NCI-H524 treated with DMSO at 0.1 percent for 48 hours (cell line): Measurements from ENCODE around the gene TRIM69.
"Not testable (repeated sequence)": the region's sequence is repeated elsewhere in the genome, so short reads cannot be mapped to it uniquely, and the experiment has no call there.

ENCODE experiments used
- DNase-seq: peaks from one replicate; lab custom pipeline; 2025; lab: John Stamatoyannopoulos, UW

The TRIM69 gene, protein sequence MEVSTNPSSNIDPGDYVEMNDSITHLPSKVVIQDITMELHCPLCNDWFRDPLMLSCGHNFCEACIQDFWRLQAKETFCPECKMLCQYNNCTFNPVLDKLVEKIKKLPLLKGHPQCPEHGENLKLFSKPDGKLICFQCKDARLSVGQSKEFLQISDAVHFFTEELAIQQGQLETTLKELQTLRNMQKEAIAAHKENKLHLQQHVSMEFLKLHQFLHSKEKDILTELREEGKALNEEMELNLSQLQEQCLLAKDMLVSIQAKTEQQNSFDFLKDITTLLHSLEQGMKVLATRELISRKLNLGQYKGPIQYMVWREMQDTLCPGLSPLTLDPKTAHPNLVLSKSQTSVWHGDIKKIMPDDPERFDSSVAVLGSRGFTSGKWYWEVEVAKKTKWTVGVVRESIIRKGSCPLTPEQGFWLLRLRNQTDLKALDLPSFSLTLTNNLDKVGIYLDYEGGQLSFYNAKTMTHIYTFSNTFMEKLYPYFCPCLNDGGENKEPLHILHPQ

DNA sequence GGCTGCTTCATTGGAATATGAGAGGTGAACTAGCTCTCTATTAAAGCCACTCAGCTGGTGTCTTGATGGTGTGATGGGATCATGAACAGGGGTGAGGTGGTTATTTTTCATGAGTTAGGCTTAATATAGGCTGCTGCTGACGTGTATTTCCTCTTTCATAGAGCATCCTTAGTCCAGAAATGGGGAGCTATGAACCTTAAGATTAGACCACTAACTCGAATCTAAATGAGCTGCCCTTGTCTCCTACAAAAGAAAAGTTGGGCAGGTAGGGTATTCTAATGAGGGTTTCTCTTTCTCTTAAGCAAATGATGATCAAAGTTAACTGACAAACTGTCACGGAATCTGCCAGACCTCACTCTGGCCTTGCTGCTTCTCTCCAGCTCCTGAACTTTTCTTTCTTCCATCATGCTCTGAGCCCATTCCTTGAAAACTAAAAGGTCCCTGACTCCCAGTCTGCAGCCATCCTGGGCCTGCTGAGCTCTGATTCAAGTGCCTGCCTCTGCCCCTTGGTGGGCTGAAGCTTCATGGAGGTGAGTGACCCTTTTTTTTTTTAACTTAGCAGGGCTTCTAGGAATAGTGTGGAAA is at the start of gene TRIM69:
Gene TRIM69 (plus strand): TSS at position 348 of the 585 bp plus-strand sequence. CDS start 177 bp downstream, at position 525.
- no peak for DNase-seq

GRCh38 chr15:44689318-44689717 is 47.0 kb upstream of the TRIM69 start:
- not testable (repeated sequence) for DNase-seq

GRCh38 chr15:44690245-44690644 is 46.1 kb upstream of the TRIM69 start:
- not testable (repeated sequence) for DNase-seq

DNA sequence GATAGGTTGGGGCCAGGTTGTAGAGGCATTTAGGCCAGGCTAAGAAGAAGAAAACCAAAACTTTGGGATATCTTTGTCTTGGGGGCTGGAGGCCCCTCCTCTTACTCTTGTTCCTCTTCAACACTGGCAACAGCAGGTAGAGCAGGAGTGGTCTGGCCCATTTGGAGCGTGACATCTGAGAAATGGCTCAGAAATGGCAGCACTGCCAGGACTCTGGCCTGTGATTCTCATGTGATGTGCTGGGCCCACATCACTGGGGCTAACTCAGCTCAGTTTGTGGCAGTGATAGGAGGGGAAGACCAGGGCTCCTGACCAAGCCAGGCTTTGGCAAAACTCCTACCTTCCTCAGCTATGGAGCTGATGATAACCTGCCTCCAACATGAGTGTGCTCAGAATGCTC is 43.7 kb upstream of the TRIM69 start:
- DNase-seq: no peak

DNA sequence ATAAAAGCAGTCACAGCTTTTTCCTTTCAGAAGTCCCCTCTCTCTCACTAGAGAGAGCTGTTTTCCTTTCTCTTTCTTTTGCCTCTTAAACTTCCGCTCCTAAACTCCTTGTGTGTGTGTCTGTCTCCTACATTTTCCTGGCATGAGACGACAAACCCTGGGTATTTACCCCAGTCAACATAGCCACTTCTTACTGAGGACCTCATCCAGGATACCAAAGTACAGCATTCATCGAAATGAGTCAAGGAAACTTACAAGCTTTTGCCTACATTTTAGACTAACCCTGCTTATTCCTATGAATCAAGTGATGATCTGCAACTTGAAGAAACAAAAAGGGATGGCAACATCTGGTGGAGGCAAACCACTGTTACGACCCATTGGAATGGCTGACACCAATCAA is 41.9 kb upstream of the TRIM69 start:
- no peak for DNase-seq

DNA sequence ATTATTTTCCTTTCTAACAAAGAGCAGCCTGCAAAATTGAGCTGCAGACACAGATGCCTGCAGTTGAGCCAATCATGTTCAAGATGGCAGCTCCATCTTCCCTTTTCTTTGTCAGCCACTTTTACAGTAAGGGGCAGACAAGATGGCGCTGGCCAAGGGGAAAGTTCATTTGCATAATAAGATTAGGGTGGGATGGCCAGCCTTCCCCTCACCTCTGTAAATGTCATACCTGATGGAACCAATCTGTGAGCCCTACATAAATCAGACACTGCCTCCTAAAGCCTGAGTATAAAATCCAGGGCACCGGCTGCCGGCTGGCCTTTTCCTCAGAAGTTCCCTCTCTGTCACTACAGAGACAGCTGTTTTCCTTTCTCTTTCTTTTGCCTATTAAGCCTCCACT is 41.0 kb upstream of the TRIM69 start:
- no peak for DNase-seq

- DNase-seq: no peak
Measured at GRCh38 chr15:44697014-44697413, 39.3 kb upstream of the TRIM69 start.

DNA sequence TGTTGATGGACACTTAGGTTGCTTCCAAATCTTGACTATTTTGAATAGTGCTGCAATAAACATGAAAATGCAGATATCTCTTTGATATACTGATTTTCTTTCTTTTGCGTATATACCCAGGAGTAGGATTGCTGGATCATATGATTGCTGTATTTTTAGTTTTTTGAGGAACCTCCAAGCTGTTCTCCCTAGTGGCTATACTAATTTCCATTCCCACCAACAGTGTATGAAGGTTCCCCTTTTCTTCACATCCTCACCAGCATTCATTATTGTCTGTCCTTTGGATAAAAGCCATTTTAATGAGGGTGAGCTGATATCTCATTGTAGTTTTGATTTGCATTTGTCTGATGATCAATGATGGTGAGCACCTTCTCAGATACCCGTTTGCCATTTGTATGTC is 37.7 kb upstream of the TRIM69 start:
- DNase-seq: no peak

- DNase-seq: not testable (repeated sequence)
Measured at GRCh38 chr15:44700676-44701075, 35.7 kb upstream of the TRIM69 start.

DNA sequence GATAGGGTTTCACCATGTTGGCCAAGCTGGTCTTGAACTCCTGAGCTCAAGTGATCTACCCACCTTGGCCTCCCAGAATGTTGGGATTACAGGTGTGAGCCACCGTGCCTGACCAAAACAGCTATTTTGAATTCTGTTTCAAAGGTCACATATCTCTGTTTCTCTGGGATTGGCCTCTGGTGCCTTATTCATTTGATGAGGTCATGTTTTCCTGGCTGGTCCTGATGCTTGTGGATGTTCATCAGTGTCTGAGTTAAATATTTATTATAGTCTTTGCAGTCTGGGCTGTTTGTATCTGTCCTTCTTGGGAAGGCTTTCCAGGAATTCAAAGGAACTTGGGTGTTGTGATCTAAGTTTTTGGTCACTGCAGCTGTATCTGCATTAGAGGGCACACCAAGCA is 30.3 kb upstream of the TRIM69 start:
- no peak for DNase-seq

- DNase-seq: no peak
Measured at GRCh38 chr15:44706401-44706800, 29.9 kb upstream of the TRIM69 start.

- DNase-seq: no peak
Measured at GRCh38 chr15:44706946-44707636, 29.2 kb upstream of the TRIM69 start.

GRCh38 chr15:44710236-44711095 is 25.9 kb upstream of the TRIM69 start:
- DNase-seq: no peak

DNA sequence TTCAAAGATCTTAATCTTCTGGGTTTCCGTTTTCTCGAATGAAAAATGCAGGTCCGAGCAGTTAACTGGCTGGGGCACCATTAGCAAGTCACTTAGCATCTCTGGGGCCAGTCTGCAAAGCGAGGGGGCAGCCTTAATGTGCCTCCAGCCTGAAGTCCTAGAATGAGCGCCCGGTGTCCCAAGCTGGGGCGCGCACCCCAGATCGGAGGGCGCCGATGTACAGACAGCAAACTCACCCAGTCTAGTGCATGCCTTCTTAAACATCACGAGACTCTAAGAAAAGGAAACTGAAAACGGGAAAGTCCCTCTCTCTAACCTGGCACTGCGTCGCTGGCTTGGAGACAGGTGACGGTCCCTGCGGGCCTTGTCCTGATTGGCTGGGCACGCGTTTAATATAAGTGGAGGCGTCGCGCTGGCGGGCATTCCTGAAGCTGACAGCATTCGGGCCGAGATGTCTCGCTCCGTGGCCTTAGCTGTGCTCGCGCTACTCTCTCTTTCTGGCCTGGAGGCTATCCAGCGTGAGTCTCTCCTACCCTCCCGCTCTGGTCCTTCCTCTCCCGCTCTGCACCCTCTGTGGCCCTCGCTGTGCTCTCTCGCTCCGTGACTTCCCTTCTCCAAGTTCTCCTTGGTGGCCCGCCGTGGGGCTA is 25.1 kb upstream of the TRIM69 start, which contains the start of the genes B2M and PATL2:
Gene B2M (plus strand): TSS at position 422 of the 647 bp plus-strand sequence. CDS start 30 bp downstream, at position 452.
Gene PATL2 (minus strand): TSS at position 228 of the 647 bp plus-strand sequence. CDS start 34,833 bp downstream, outside the sequence.
- DNase-seq: peak; percentile 90

DNA sequence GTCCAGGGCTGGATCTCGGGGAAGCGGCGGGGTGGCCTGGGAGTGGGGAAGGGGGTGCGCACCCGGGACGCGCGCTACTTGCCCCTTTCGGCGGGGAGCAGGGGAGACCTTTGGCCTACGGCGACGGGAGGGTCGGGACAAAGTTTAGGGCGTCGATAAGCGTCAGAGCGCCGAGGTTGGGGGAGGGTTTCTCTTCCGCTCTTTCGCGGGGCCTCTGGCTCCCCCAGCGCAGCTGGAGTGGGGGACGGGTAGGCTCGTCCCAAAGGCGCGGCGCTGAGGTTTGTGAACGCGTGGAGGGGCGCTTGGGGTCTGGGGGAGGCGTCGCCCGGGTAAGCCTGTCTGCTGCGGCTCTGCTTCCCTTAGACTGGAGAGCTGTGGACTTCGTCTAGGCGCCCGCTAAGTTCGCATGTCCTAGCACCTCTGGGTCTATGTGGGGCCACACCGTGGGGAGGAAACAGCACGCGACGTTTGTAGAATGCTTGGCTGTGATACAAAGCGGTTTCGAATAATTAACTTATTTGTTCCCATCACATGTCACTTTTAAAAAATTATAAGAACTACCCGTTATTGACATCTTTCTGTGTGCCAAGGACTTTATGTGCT is 24.5 kb upstream of the TRIM69 start:
- peak; percentile 7 for DNase-seq

GRCh38 chr15:44712346-44713005 is 23.9 kb upstream of the TRIM69 start:
- no peak for DNase-seq

DNA sequence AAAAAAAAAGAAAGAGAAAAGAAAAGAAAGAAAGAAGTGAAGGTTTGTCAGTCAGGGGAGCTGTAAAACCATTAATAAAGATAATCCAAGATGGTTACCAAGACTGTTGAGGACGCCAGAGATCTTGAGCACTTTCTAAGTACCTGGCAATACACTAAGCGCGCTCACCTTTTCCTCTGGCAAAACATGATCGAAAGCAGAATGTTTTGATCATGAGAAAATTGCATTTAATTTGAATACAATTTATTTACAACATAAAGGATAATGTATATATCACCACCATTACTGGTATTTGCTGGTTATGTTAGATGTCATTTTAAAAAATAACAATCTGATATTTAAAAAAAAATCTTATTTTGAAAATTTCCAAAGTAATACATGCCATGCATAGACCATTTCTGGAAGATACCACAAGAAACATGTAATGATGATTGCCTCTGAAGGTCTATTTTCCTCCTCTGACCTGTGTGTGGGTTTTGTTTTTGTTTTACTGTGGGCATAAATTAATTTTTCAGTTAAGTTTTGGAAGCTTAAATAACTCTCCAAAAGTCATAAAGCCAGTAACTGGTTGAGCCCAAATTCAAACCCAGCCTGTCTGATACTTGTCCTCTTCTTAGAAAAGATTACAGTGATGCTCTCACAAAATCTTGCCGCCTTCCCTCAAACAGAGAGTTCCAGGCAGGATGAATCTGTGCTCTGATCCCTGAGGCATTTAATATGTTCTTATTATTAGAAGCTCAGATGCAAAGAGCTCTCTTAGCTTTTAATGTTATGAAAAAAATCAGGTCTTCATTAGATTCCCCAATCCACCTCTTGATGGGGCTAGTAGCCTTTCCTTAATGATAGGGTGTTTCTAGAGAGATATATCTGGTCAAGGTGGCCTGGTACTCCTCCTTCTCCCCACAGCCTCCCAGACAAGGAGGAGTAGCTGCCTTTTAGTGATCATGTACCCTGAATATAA is 23.0 kb upstream of the TRIM69 start:
- peak; percentile 9 for DNase-seq

DNA sequence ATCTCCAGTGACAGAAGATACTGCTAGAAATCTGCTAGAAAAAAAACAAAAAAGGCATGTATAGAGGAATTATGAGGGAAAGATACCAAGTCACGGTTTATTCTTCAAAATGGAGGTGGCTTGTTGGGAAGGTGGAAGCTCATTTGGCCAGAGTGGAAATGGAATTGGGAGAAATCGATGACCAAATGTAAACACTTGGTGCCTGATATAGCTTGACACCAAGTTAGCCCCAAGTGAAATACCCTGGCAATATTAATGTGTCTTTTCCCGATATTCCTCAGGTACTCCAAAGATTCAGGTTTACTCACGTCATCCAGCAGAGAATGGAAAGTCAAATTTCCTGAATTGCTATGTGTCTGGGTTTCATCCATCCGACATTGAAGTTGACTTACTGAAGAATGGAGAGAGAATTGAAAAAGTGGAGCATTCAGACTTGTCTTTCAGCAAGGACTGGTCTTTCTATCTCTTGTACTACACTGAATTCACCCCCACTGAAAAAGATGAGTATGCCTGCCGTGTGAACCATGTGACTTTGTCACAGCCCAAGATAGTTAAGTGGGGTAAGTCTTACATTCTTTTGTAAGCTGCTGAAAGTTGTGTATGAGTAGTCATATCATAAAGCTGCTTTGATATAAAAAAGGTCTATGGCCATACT is 21.1 kb upstream of the TRIM69 start:
- no peak for DNase-seq
